ENCODE data around the gene TLX3. TPM values are rescaled to one million over a fixed set of nuclear protein-coding genes. Genes with fewer than 3 reads are reported as not detected.

Gene TLX3
- total RNA-seq, 1 donor from 2014 or later = not detected

DNA sequence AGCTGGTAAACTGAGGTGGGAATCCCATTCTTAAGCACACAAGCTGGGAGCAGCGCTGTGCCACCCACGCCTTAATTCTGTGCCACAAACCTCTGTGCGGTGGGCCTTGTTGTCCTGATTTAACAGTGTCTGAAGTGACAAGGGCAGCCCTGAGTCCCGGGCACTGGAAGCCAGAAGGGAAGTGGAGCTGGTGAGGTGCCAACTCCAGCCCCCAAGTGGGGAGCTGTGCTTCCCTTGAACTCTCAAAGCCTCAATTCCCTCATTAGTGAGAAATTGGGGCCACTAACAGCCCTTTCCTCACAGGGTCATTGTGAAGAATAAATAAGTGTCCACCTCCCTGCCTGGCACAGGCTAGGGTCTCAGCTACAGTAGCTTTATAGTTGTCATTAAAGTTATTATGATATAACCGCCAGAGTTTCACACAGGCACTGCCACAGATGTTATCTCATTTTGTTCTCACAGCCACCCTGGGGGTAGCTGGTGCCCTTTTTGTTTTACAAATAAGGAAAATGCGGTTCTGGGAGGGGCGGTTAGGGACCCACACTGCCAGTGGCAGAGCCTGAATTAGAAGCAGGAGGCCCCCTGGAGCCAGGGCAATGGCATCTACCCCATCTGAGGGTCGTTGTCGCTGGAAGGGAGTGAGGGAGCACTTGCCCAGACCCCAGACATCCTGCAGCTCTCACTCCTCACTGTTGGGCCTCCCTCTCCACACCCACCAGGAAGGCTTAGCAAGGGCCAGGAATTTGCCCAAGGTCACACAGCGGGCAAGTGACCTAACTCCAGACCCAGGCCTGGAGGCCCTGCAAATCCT lies 2.1 kb upstream of the TLX3 start:
- DNase-seq = no peak

DNA sequence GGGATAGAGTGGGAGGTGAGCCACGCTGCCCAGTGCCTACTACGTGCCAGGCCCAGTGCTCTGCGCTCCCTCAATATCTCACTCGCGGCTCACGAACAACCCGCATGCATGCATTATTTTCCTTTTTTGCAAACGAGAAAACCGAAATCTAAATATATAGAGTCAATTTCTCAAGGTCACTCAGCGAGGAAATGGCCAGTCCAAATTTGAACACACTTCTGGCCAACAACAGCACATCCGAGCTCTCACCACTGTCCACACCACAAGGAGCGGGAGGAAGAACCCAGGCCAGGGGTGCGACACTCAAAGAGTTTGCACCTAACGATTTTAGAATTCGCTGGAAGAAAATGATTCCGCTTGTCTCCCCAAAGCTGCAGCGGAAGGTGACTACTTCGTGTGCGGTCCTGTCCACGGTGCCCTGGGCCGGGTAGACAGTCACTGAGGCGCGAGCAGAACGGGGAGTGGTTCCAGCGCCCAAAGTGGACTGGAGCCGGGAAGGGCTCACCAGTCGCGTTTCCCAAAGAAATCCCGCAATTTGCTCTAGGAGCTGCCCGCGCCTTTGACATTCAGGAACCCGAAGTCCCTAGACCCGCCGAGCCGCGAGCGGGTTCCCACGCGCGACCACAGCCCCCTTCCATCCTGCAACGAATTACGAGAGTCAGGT lies 1.1 kb upstream of the TLX3 start:
- DNase-seq = no peak

DNA sequence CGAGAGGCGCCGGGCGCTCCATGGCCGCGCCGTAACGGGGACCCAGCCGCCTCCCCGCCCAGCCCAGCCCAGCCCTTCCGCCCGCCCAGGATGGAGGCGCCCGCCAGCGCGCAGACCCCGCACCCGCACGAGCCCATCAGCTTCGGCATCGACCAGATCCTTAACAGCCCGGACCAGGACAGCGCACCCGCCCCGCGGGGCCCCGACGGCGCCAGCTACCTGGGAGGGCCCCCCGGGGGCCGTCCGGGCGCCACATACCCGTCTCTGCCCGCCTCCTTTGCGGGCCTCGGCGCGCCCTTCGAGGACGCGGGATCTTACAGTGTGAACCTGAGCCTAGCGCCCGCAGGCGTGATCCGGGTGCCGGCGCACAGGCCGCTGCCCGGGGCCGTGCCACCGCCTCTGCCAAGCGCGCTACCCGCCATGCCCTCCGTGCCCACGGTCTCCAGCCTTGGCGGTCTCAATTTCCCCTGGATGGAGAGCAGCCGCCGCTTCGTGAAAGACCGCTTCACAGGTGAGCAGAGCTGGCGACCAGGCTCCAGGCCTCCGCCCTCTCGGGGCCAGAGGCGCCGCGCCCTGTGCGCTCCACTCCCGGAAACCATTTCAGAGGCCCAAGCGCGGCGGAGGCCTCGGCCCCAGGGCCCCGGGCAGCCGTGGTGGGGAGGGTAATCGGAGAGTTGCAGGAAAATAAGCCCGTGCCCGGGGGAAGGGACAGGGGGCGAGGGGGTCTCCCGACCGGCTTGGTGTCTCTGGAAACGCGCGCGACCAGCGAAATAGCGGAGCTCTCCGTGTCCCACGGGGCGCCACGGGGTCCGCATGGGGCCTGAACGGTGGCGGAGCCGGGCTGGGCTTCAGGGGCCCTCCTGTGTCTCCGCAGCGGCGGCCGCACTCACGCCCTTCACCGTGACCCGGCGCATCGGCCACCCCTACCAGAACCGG lies 496 bp downstream of the TLX3 start:
- no peak for DNase-seq

DNA sequence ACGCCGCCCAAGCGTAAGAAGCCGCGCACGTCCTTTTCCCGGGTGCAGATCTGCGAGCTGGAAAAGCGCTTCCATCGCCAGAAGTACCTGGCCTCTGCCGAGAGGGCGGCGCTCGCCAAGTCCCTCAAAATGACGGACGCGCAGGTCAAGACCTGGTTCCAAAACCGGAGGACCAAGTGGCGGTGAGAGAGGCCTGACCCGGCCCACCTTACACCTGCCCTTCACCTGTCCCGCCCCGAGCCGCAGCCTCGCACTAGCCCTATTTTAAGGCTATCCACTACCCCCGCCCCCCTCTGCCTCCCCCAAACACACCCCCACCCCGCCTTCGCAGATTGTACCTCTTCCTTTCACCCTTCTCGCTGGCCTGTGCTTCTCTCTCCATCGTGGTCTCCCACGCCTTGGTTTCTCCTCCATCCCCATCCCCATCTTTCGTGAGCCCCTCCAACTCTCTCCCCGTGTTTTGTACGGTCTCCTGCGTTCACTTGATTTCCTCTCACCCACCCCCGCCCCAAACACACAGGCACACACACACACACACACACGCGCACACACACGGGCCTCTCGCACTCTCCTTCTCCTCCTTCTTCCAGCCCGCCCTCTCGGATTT lies 1.3 kb downstream of the TLX3 start:
- DNase-seq = no peak

DNA sequence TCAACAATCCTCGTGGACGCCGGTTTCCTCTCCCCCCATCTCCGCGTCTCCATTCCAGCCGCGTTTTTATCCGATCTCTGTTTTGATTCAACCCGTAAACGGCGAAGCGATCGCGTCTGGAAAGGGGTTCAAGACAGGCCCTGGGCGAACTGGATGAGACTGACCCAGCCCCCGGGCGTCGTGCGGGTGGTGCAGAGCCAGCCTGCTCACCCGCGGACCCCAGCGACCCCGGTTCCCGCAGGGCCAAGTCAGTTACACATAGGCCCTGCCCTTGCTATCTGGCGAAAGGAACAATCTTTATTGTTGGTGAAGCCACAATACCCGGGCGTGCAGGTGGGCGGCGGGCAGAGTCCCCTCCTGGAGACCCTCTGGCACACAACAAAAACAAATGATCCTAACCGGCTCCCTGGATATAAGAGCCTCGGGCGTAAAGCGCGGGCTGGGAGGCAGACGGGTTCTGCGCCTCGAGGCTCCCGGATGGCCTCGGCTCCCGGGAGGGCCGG lies 1.8 kb downstream of the TLX3 start:
- DNase-seq = no peak

DNA sequence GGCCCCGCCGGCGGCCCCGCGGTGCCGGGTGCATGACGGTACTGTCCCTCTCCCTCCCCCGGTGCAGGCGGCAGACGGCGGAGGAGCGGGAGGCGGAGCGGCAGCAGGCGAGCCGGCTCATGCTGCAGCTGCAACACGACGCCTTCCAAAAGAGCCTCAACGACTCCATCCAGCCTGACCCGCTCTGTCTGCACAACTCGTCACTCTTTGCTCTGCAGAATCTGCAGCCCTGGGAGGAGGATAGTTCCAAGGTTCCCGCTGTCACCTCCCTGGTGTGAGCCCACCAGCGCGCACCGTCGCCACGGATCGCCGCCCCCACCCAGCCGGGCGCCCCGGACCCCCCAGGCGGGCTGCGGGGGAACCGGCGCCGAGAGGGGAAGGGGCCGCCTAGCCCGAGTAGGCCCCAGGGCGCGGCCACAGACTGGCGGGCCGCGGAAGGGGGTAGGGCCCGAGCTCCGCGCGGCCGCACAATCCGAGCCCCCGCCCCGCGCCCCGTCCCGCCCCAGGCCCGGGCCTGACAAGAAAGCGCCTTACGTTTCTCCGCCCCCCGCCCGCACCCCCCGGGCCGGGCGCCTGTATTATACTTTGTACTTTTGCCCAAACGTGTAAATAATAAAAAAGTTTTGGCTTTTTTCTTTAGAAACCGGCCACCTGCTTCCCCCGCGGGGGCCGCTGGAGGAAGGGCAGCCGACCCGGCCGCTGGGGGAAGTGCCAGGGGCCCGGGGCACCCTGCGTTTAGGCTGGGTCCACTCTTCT lies 2.5 kb downstream of the TLX3 start:
- DNase-seq = peak; percentile 36

DNA sequence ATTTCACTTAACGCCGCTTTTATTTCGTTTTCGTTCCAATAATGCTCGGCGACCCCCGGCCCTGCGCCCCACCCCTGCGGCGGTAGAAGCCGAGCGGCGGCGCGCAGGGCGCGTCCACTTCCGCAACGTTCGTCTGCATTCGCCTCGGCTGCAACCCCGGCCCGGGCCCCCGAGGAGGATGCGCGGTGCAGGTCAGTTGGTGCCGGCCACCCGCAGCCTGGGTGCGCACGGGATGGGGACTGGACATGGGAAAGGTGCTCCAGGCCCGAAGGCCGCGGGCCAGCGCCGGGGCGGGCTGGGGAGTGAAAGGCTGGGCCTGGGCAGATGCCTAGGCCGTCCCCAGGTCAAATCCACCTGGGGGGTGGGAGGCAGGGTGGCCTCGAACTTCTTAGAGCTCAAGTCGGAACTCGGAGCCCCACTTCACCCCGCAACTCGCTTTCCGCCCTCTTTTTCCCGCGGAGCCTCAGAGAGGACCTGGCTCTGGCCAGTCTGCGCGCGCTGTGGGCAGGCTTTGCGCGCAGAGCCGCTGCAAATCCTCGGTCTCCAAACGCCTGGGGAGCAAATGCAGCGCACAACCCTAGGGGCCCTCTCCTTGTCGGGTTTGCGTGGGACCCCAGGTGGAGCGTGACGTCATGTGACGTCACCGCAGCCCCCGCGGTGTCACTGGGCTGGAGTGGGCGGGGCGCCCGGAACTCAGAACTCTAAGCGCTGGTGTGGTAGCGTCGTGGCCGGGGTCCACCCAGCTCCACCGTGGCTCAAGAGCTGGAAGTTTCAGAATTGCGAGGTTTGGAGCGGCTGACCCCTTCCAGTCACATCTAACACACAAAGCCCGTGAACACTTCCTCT lies 3.3 kb downstream of the TLX3 start:
- DNase-seq = peak; percentile 28

DNA sequence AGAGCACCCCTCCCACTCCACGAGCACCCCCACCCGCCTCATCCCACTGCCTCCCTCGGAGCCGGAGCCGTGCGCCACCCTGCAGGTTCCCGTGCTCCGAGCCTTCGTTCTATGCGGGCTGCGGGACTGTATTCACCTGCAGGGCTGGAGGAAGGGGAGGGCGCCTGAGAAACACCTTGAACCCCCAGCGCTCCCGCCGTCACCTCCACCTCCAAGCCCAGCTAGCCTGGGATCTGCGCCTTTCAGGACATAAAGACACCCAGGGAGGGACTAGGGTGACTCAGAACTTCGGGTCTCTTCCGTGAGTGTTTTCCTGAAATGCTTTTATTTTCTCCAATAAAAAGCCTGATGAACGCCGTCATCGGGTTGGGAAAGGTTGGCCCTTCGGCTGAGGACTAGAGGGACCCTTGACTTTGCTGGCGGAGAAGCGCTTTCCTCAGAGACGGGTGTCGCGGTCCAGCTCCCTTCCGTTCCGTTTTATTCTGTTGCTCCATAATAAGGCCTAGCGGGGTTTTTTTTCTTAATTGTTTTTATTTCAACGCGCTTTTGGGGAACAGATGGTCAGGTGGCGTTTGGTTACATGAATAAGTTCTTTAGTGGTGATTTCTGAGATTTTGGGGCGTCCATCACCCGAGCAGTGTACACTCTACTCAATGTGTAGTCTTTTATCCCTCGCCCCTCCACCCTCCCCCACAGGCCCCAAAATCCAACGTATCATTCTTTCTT lies 4.6 kb downstream of the TLX3 start:
- no peak for DNase-seq

DNA sequence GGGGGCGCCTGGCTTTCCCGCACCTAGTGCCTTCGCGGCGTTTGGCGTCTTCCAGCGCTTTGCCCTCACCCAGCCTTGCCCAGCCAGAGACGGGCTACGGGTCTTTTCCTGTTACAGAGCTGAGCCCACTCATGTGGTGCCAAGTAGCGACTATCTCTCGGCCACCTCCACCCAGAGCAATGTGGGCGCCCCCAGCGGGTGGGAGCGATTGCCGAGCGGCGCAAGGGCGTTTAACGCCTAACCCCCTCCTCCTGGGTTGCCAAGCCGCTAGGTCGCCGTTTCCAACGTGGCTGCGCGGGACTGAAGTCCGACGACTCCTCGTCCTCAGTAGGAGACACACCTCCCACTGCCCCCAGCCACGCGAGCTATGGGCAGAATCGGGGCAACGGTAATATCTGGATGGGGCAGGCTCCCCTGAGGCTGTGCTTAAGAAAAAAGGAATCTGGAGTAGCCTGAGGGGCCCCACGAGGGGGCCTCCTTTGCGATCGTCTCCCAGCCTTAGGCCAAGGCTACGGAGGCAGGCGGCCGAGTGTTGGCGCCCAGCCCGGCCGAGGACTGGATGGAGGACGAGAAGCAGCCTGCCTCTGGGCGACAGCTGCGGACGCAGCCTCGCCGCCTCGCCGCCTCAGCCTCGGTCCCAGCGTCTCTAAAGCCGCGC lies 5.8 kb downstream of the TLX3 start:
- peak; percentile 34 for DNase-seq

DNA sequence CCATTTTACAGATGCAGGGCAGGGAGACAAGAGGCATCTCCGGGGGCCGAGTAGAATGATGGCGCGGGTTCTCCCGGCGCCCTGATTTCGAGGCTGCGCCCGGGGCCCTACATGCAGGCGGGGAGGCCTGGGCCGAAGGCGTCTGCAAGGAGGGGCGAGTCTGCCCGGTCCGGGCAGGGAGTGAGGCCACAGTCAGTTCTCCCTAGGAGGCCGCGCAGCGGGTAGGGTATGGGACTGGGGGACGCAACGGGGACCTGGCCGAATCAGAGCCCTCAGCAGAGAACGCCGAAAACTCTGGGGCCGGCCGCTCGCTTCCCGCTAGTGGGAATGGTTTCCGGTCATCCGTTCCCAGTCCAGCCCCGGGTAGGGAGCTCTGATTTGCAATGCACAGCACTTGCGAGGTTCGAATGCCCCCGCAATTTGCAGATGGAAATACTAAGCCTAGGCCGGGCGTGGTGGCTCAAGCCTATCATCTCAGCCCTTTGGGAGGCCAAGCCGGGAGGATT lies 6.4 kb downstream of the TLX3 start:
- DNase-seq = no peak

DNA sequence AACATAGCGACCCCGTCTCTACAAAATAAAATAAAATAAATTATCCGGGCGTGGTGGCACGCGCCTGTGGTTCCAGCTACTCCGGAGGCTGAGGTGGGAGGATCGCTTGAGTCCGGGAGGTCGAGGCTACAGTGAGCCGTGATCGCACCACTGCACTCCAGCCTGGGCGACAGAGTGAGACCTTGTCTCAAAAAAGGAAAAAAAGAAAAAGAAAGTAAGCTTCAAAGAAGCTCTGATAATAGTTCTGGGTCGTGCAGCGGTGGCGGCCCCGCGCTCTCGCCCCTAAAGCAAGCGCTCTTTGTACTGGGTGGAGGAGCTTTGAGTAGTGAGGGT lies 6.8 kb downstream of the TLX3 start:
- no peak for DNase-seq

DNA sequence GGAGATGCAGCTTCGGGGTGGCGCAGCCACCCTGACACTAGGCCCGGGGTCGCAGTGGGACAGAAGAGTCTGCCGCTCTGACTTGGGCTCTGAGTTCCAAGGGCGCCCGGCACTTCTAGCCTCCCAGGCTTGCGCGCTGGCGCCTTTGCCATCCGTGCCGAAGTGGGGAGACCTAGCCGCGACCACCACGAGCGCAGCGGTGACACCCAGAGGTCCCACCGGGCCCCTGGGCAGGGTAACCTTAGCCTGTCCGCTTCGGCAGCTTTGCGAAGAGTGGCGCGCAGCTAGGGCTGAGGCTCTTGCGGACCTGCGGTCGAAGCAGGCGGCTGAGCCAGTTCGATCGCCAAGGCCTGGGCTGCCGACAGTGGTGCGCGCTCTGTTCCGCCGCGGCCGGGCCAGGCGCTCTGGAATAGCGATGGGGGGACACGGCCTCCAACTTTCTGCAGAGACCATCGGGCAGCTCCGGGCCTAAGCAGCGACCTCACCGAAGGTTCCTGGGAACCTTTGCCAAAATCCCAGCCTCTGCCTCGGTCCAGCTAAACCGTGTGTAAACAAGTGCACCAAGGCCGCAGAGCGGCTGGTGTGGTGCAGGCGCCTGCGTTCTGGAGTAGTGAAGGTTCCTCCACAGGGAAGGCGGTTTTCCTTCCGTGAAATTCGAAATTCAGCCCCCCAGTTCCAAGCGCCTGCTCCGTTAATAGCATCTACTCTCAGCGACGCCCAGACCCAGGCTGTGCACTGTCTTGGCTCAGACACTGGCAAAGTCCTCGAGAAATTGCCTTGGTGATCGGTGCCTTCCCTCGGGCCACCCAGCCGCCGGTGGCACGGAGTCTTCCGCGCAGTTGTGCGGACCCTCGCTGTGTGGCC lies 7.4 kb downstream of the TLX3 start:
- DNase-seq = peak; percentile 37

DNA sequence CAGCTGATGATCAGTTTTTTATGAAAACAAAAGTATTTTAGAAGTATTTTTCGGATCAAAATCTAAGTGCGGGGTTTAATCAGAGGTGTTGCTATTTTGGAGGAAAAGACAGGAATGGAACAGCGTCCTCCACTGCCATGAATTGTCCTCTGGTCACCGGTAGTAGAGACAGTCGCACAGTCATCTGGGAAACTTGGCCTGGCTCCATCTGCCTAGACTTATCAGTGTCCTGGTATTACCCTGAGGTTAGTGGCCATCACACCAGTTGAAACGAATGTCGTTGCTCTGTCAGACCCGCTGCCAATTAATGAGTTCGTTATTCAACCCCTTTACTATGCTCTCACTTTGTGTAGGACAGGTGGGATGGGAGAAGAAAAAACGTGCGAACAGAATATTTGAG lies 8.2 kb downstream of the TLX3 start:
- no peak for DNase-seq

DNA sequence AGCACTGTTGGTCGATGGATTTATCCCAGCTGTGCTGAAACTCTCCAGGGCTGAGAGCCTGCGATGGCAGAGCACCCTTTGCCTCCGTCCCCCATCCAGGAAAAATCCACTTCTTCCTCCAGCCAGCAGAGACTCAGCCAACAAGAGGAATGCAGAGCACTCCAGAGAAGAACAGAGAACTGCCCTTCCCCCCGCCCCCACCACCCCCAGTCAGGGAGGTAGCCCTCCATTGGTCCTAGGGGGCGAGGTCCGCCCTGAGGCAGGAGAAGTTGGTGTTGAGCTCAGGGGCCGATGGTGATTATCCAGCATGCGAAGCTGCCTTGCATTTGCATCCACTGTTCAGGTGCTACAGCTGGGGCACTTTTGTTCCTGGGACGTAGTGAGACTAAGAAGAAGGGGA lies 9.0 kb downstream of the TLX3 start:
- no peak for DNase-seq

DNA sequence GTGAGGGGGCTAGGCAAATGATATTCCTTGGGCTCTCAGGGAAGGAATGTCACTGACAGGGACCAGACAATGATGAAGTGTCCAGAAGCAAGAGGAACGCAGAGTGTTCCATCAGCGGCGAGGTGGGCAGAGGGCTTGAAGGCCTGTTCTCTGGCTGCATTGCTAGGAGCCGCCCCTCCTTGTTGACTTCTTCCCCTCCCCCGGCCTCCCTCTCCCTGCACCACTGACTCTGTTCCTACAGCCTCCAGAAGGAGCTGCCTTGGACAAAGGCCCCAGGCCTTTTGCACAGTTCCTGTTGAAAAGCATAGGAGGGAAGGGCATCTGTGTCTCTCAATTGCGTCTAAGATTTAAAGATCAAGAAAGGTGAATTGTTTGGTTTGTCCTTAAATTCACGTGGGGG lies 12.4 kb downstream of the TLX3 start:
- DNase-seq = no peak

DNA sequence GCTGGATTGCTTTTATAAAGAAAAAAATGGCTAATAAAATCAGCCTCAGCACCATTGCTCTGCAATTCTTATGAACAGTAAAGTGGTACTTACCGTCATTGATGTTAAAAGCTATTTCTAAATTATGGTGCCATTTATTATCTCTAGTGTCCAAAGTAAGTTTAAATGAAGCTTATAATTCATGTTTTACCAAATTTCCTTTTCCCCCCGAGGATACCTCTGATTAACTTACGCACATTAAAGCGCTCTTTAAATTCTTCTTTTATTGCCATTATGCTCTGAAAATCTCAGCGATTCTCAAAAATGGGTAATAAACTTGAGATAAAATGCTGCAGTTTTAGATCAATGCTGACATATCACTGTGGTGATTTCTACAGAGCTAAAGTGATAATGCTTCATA lies 13.5 kb downstream of the TLX3 start:
- DNase-seq = no peak

DNA sequence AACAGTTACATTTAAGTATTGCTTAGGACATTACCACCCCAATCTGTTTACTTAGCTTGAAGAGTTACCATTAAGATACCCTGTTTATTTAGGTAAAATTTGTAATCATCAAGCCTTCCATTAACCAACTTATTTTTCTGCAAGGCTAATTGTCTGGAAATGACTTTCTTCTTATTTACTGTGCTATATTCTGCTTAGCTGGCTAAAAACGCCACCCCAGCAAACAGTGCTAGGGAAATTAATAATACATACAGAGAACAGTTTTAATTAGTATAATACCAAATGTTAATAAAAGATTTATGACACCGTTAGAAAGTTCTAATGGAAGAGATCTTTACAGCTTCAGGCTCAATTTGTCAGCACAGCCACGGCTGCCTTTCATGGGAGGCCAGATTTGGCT lies 14.0 kb downstream of the TLX3 start:
- DNase-seq = no peak

DNA sequence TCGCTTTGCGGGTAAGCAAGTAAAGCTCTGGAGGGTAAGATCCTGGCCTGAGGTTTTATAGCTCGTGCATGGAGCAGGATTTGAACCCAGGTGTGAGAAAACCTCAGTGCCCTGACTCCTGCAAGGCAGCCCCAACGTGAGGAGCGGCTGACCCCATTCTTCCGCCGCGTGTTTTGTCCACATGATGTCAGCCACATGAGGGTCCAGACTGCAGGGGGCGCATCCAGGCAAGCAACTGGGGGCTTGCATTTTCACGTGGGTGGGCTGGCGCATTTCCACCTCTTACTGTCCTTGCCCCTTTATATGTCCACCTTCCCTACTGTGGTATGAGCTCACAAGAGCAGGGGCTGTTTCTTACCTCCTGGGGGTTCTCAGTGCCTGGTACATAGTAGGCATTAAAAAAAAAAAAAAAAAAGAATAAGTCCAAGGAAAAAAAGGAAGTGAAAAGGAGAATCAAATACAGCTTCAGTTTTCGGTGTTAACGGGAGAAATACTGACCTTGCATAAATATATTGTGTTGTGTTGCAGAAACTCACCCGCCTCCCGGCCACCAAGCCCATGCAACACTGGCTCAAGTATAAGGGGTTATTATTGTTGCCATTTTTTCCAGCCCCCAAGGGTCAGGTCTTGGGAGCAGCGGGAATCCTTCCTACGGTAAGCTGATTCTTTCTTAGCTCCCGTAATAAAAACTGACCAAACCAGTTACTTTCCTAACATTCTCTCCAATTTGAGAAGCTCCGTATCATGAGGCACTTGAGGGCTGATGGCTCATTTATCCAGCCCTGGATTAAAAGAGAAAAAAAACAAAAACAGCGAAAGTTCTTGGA lies 15.0 kb downstream of the TLX3 start:
- no peak for DNase-seq
